Right forelimb (tissue), 1 donor: ENCODE results near the gene MAT2A.
"Not testable (repeated sequence)": the region's sequence is repeated elsewhere in the genome, so short reads cannot be mapped to it uniquely, and the experiment has no call there.

ENCODE experiments used
- DNase-seq: peaks from one replicate; pipeline ENCODE4 v3.0.0-alpha.2; 2018

The MAT2A gene

GRCh38 chr2:85547859-85548607 lies 9.1 kb downstream of the MAT2A start:
- DNase-seq, result no peak

- no peak for DNase-seq
Observed at GRCh38 chr2:85548608-85548900, 9.6 kb downstream of the MAT2A start.

- no peak for DNase-seq
Observed at GRCh38 chr2:85549095-85549494, 10.1 kb downstream of the MAT2A start.

GRCh38 chr2:85549826-85550225 lies 10.9 kb downstream of the MAT2A start:
- DNase-seq, result no peak

GRCh38 chr2:85550486-85550885 lies 11.5 kb downstream of the MAT2A start:
- no peak for DNase-seq

GRCh38 chr2:85551698-85552678 lies 13.0 kb downstream of the MAT2A start:
- peak; percentile 85 for DNase-seq

GRCh38 chr2:85553184-85553583 lies 14.2 kb downstream of the MAT2A start:
- DNase-seq, result no peak

GRCh38 chr2:85554980-85555612 lies 16.1 kb downstream of the MAT2A start:
- no peak for DNase-seq

- DNase-seq, result no peak
Observed at GRCh38 chr2:85557130-85557529, 18.2 kb downstream of the MAT2A start.

- DNase-seq, result no peak
Observed at GRCh38 chr2:85558160-85558559, 19.2 kb downstream of the MAT2A start.

- not testable (repeated sequence) for DNase-seq
Observed at GRCh38 chr2:85560403-85560726, 21.4 kb downstream of the MAT2A start.

- DNase-seq, result no peak
Observed at GRCh38 chr2:85560812-85561279, 21.9 kb downstream of the MAT2A start.

- peak; percentile 96 for DNase-seq
Observed at GRCh38 chr2:85561280-85562212, 22.6 kb downstream of the MAT2A start, which contains the start of gene GGCX. Gene GGCX (minus strand): TSS chr2:85561493. CDS start chr2:85561428, 65 bp downstream.

- DNase-seq, result no peak
Observed at GRCh38 chr2:85564144-85564563, 25.2 kb downstream of the MAT2A start.

- no peak for DNase-seq
Observed at GRCh38 chr2:85566265-85566664, 27.3 kb downstream of the MAT2A start.

GRCh38 chr2:85575739-85576138 lies 36.8 kb downstream of the MAT2A start:
- DNase-seq, result no peak

- no peak for DNase-seq
Observed at GRCh38 chr2:85577063-85577385, 38.1 kb downstream of the MAT2A start.

- no peak for DNase-seq
Observed at GRCh38 chr2:85577386-85578242, 38.6 kb downstream of the MAT2A start, which contains the start of gene VAMP8. Gene VAMP8 (plus strand): TSS chr2:85577586. CDS start chr2:85577647, 61 bp downstream.

GRCh38 chr2:85578243-85579180 lies 39.5 kb downstream of the MAT2A start:
- no peak for DNase-seq
